Measurements from ENCODE around the gene PACSIN2. TPM values are rescaled to one million over a fixed set of nuclear protein-coding genes. Genes with fewer than 3 reads are reported as not detected.

PACSIN2 gene
- total and polyA plus RNA-seq, 10 of the 15 experiments (the other 5 are each of a cell fraction or from before 2014, with no cell fraction given): 0.93 to 78.7 (median 46.8) TPM

- TF ChIP-seq SKIL (IDR thresholded peaks at IDR 0.05; ENCODE audit: low read depth, poor library complexity, severe bottlenecking): no peak
- no peak for TF ChIP-seq E4F1 (IDR thresholded peaks at IDR 0.05; ENCODE audit: borderline replicate concordance, partially characterized antibody)
- no peak for TF ChIP-seq ZNF207 (IDR thresholded peaks at IDR 0.05; ENCODE audit: borderline replicate concordance)
- TF ChIP-seq KAT2A (conservative IDR thresholded peaks at IDR 0.05; ENCODE audit: control insufficient read depth, low read depth, low read length): no peak
Measured at GRCh38 chr22:42939941-42940653, 74.9 kb downstream of the PACSIN2 start (continued).

- CTCF ChIA-PET: interaction anchor here (1.3 to 1.6 kb wide), 2 partner anchors 72 to 94 kb away, joined by 4 to 5 read pairs; no protein-coding TSS in a partner anchor
- no peaks in the 10 kb centered on the region for H3K27me3 ChIP-seq (replicated peaks in 1 of 2; ENCODE audit: control insufficient read depth in 2 of 2, insufficient read depth in 2 of 2, low read length in 1 of 2)
- no TSS peak for BruUV-seq (replicated peaks)
- peaks cover 0 to 7% of the 10 kb centered on the region in 2 experiments; a peak in 3 of 4 replicates for H3K36me3 ChIP-seq (ENCODE audit: control insufficient read depth in 2 of 2, insufficient read depth in 2 of 2, low read length in 1 of 2)
- DNase-seq (ENCODE audit: low read depth, low spot score) (no peak), ATAC-seq (no peak), FAIRE-seq (no peak)
- H3K27ac ChIP-seq (ENCODE audit: control insufficient read depth, insufficient read depth): no peak overlapping the region
- RAD21 ChIA-PET (ENCODE audit: unreplicated experiment): interaction anchor here (1.0 kb wide), 1 partner anchor 20 kb away, joined by 5 read pairs; no protein-coding TSS in a partner anchor
- no peak overlapping the region for H2AFZ ChIP-seq (ENCODE audit: control insufficient read depth, low read depth, low read length)
- WGBS (ENCODE audit: insufficient coverage, insufficient replicate concordance, low lambda C conversion rate, missing lambda C conversion rate): 71% methylated on average over 7 of the region's 7 CpGs
- POLR2A ChIA-PET: interaction anchor here (0.6 kb wide), 1 partner anchor 45 kb away, joined by 5 read pairs; no protein-coding TSS in a partner anchor
- in situ Hi-C loops (cut with MboI): no loop called here
- H3K4me2 ChIP-seq (ENCODE audit: control insufficient read depth, insufficient read depth): no peak overlapping the region; the same call in 1 of the 2 replicates
- H3K4me1 ChIP-seq (ENCODE audit: control insufficient read depth, insufficient read depth, low read length): peaks cover 40% of the 10 kb centered on the region
- intact Hi-C loops (cut with micrococcal nuclease; ENCODE audit: unreplicated experiment): no loop called here
- H3K9me3 ChIP-seq (replicated peaks; ENCODE audit: control insufficient read depth, insufficient read depth, low read length): no peaks in the 10 kb centered on the region
- SMC1A ChIA-PET (ENCODE audit: uncharacterized antibody, unreplicated experiment): interaction anchor here (0.7 to 1.5 kb wide), 5 partner anchors 11 to 72 kb away, joined by 3 read pairs; no protein-coding TSS in a partner anchor
- no peak overlapping the region for H3K9ac ChIP-seq (ENCODE audit: control insufficient read depth, insufficient read depth, low read length)
- no peak overlapping the region for H3K4me3 ChIP-seq
- no peaks in the 10 kb centered on the region for H4K20me1 ChIP-seq (ENCODE audit: control insufficient read depth, insufficient read depth)
- H3K79me2 ChIP-seq (ENCODE audit: control insufficient read depth, insufficient read depth, low read length): peaks cover 54% of the 10 kb centered on the region
- TF ChIP-seq NR2C2 (IDR thresholded peaks at IDR 0.05; ENCODE audit: borderline replicate concordance, control insufficient read depth, insufficient read length, low read depth) (no peak), ZBTB40 (IDR thresholded peaks at IDR 0.05; ENCODE audit: borderline replicate concordance) (no peak), RFX5 (IDR thresholded peaks at IDR 0.05; ENCODE audit: low read depth, low read length) (no peak), ASH2L (IDR thresholded peaks at IDR 0.05; ENCODE audit: borderline replicate concordance, low read depth) (no peak), FOXM1 (IDR thresholded peaks at IDR 0.05; ENCODE audit: low read depth, low read length) (no peak), STAT1 (conservative IDR thresholded peaks at IDR 0.05) (no peak), CHD2 (IDR thresholded peaks at IDR 0.05; ENCODE audit: borderline replicate concordance, low read depth, low read length) (no peak)
Measured at GRCh38 chr22:42939451-42939881, 75.5 kb downstream of the PACSIN2 start.

Measured in GM12878 (cell line).